DOHH2 (cell line): Measurements from ENCODE around the gene WNT9B.

Experiments
- CTCF ChIP-seq: fragments of 200-600 bp; sonication (generic); IDR thresholded peaks from one replicate; pipeline ENCODE4 v1.5.1; 2014; ENCODE audit warnings: antibody characterized with exemption, mild to moderate bottlenecking, low read depth, low read length; ENCODE audit not compliant: poor library complexity, severe bottlenecking
- EZH2phosphoT487 ChIP-seq: fragments of 200-600 bp; sonication (generic); IDR thresholded peaks from 2 replicates; pipeline ENCODE4 v1.6.1; 2017; ENCODE audit warnings: borderline replicate concordance, mild to moderate bottlenecking, antibody characterized with exemption, low read length, moderate library complexity, mixed read lengths

GRCh38 chr17:46863383-46864121 is 12.2 kb downstream of the WNT9B start:
- TF ChIP-seq CTCF (no peak), EZH2phosphoT487 (no peak)
